ENCODE measurements around the gene NOP16. TPM values are rescaled to one million over a fixed set of nuclear protein-coding genes. Genes with fewer than 3 reads are reported as not detected.

NOP16 gene
- total RNA-seq, 1 experiment from 2014 or later, result 19.8 TPM

DNA sequence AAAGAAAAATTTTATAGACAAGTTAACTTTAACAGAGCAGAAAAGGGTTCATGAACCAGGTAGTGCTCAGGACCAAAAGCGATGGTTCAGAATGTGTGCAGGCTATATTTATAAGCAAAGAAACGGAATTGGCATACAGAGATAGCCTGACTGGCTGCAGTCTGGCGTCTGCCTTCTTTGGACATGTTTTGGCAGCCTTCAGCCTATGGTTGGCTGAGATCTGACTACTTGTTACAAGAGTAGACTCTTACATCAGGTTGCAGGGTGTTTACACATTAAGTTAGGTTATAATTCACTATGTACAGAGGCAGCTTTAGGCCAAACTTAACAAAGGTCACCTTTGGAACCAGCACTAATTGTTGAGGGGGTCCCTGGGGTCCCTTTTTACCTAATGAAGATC is 7.0 kb downstream of the NOP16 start:
- Histone ChIP-seq H4K20me1 (ENCODE audit: insufficient read depth, low read depth, low read length) (peaks cover 15% of the 10 kb centered on the region), H3K9ac (ENCODE audit: low read length) (no peak overlapping the region), H3K27me3 (ENCODE audit: low read length) (no peaks in the 10 kb centered on the region), H3K9me2 (replicated peaks; ENCODE audit: insufficient read depth, low read length) (no peaks in the 10 kb centered on the region), H3K4me2 (ENCODE audit: low read depth, low read length, poor library complexity, severe bottlenecking) (no peak overlapping the region), H3K9me3 (ENCODE audit: low read length) (no peaks in the 10 kb centered on the region), H3K27ac (ENCODE audit: low read length) (no peak overlapping the region), H3K79me2 (ENCODE audit: low read length) (peaks cover 15% of the 10 kb centered on the region), H3K4me1 (ENCODE audit: low read length) (peaks cover 5% of the 10 kb centered on the region), H2AFZ (ENCODE audit: low read length) (no peak overlapping the region), H3K36me3 (ENCODE audit: insufficient read depth, low read length) (peaks cover 50% of the 10 kb centered on the region), H3K4me3 (ENCODE audit: low read length) (no peak overlapping the region)
- no peak for DNase-seq

DNA sequence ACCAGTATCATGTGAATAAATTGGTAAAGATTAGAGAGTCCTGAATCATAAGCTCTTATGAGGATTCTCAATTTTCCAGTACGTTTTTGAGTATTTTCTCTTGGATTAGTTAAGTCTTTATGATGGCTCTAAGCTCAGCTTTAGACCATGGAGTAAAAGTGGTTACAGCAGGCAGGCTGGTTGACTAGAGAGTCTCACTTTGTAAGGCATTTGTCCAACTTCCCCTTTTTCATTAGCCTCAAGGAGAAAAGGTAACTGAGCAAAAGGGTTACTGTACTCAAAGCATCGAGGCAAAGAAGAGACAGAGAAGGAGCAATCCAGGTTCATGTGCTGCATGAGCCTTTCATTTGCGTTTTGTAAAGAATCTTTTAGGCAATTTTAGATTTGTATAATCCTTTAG is 8.5 kb downstream of the NOP16 start:
- Histone ChIP-seq H3K4me1 (ENCODE audit: low read length) (no peaks in the 10 kb centered on the region), H3K9me3 (ENCODE audit: low read length) (no peaks in the 10 kb centered on the region), H3K27me3 (ENCODE audit: low read length) (no peaks in the 10 kb centered on the region), H3K4me3 (ENCODE audit: low read length) (no peak overlapping the region), H3K36me3 (ENCODE audit: insufficient read depth, low read length) (peaks cover 34% of the 10 kb centered on the region), H3K4me2 (ENCODE audit: low read depth, low read length, poor library complexity, severe bottlenecking) (no peak overlapping the region), H3K9me2 (replicated peaks; ENCODE audit: insufficient read depth, low read length) (no peaks in the 10 kb centered on the region), H3K79me2 (ENCODE audit: low read length) (peaks cover under 1% of the 10 kb centered on the region; the same call in 1 of the 2 replicates), H3K9ac (ENCODE audit: low read length) (no peak overlapping the region), H2AFZ (ENCODE audit: low read length) (no peak overlapping the region), H4K20me1 (ENCODE audit: insufficient read depth, low read depth, low read length) (no peaks in the 10 kb centered on the region), H3K27ac (ENCODE audit: low read length) (no peak overlapping the region)
- peak; percentile 55 for DNase-seq

- H3K9ac ChIP-seq (ENCODE audit: low read length), result no peak overlapping the region
- H3K4me3 ChIP-seq (ENCODE audit: low read length), result no peak overlapping the region
- H3K9me2 ChIP-seq (replicated peaks; ENCODE audit: insufficient read depth, low read length), result no peaks in the 10 kb centered on the region
- H3K36me3 ChIP-seq (ENCODE audit: insufficient read depth, low read length), result no peaks in the 10 kb centered on the region
- no peaks in the 10 kb centered on the region for H3K27me3 ChIP-seq (ENCODE audit: low read length)
- no peaks in the 10 kb centered on the region for H4K20me1 ChIP-seq (ENCODE audit: insufficient read depth, low read depth, low read length)
- H2AFZ ChIP-seq (ENCODE audit: low read length), result no peak overlapping the region
- no peaks in the 10 kb centered on the region for H3K79me2 ChIP-seq (ENCODE audit: low read length)
- DNase-seq, result peak; percentile 61
- H3K9me3 ChIP-seq (ENCODE audit: low read length), result no peaks in the 10 kb centered on the region
- H3K27ac ChIP-seq (ENCODE audit: low read length), result no peak overlapping the region
- peaks cover 7% of the 10 kb centered on the region for H3K4me1 ChIP-seq (ENCODE audit: low read length)
- H3K4me2 ChIP-seq (ENCODE audit: low read depth, low read length, poor library complexity, severe bottlenecking), result no peak overlapping the region
Measured at GRCh38 chr5:176373100-176373818, 15.1 kb downstream of the NOP16 start.

GRCh38 chr5:176371621-176372539 is 16.5 kb downstream of the NOP16 start:
- no peak overlapping the region for H3K27ac ChIP-seq (ENCODE audit: low read length)
- no peaks in the 10 kb centered on the region for H3K36me3 ChIP-seq (ENCODE audit: insufficient read depth, low read length)
- H3K9ac ChIP-seq (ENCODE audit: low read length), result no peak overlapping the region
- no peaks in the 10 kb centered on the region for H3K27me3 ChIP-seq (ENCODE audit: low read length)
- no peak overlapping the region for H2AFZ ChIP-seq (ENCODE audit: low read length)
- H3K9me2 ChIP-seq (replicated peaks; ENCODE audit: insufficient read depth, low read length), result no peaks in the 10 kb centered on the region
- H3K4me3 ChIP-seq (ENCODE audit: low read length), result no peak overlapping the region
- H3K4me1 ChIP-seq (ENCODE audit: low read length), result peaks cover 7% of the 10 kb centered on the region
- H3K9me3 ChIP-seq (ENCODE audit: low read length), result no peaks in the 10 kb centered on the region
- DNase-seq, result no peak
- H4K20me1 ChIP-seq (ENCODE audit: insufficient read depth, low read depth, low read length), result no peaks in the 10 kb centered on the region
- no peaks in the 10 kb centered on the region for H3K79me2 ChIP-seq (ENCODE audit: low read length)
- H3K4me2 ChIP-seq (ENCODE audit: low read depth, low read length, poor library complexity, severe bottlenecking), result no peak overlapping the region

DNA sequence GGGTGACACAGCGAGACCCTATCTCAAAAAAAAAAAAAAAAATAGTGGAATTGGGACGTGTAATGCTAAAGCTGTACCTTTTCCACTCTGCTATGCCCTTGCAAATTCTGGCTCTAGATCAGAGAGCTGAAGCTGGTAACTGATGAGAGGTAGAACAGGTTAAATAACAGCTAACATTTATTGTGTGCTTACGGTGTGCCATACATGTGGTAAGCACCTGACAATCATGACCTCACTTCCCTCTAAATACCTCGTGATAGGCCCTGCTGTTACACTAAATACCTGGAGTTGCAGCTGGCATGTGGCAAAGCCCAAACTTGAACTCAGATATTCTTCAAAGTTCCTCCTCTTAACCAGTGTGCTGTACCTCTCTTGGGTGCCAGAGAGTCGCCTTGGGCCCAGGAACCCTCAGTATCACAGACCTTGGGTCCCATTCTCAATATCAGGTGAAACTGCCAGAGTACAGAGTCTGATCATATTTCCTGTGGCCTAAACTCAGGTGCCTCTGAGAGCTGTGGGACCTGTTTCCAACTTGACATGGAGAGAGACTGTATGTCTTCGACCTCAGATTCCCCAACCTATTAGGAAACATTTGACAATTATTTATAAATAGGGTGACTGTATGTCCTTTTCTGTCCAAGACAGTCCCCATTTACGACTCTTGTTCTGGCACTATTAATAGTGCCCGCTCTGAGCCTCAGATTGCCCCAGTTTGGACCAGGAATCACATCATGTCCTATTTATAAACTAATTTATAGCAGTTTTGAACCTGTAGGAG is 18.3 kb downstream of the NOP16 start:
- no peak for DNase-seq
- H3K9ac ChIP-seq (ENCODE audit: low read length), result no peak overlapping the region
- no peak overlapping the region for H3K4me3 ChIP-seq (ENCODE audit: low read length)
- H3K79me2 ChIP-seq (ENCODE audit: low read length), result no peaks in the 10 kb centered on the region
- H3K27me3 ChIP-seq (ENCODE audit: low read length), result no peaks in the 10 kb centered on the region
- H3K9me3 ChIP-seq (ENCODE audit: low read length), result no peaks in the 10 kb centered on the region
- H3K36me3 ChIP-seq (ENCODE audit: insufficient read depth, low read length), result no peaks in the 10 kb centered on the region
- peaks cover 22% of the 10 kb centered on the region for H3K4me1 ChIP-seq (ENCODE audit: low read length)
- H3K27ac ChIP-seq (ENCODE audit: low read length), result no peak overlapping the region
- no peak overlapping the region for H3K4me2 ChIP-seq (ENCODE audit: low read depth, low read length, poor library complexity, severe bottlenecking)
- H3K9me2 ChIP-seq (replicated peaks; ENCODE audit: insufficient read depth, low read length), result no peaks in the 10 kb centered on the region
- no peaks in the 10 kb centered on the region for H4K20me1 ChIP-seq (ENCODE audit: insufficient read depth, low read depth, low read length)
- H2AFZ ChIP-seq (ENCODE audit: low read length), result no peak overlapping the region

- Histone ChIP-seq H3K4me3 (ENCODE audit: low read length) (no peak overlapping the region), H3K79me2 (ENCODE audit: low read length) (no peaks in the 10 kb centered on the region), H3K9me2 (replicated peaks; ENCODE audit: insufficient read depth, low read length) (no peaks in the 10 kb centered on the region), H3K4me1 (ENCODE audit: low read length) (peaks cover 32% of the 10 kb centered on the region), H3K9ac (ENCODE audit: low read length) (no peak overlapping the region), H3K27me3 (ENCODE audit: low read length) (no peaks in the 10 kb centered on the region), H3K9me3 (ENCODE audit: low read length) (no peaks in the 10 kb centered on the region), H3K4me2 (ENCODE audit: low read depth, low read length, poor library complexity, severe bottlenecking) (no peak overlapping the region), H3K36me3 (ENCODE audit: insufficient read depth, low read length) (no peaks in the 10 kb centered on the region), H2AFZ (ENCODE audit: low read length) (no peak overlapping the region), H4K20me1 (ENCODE audit: insufficient read depth, low read depth, low read length) (no peaks in the 10 kb centered on the region), H3K27ac (ENCODE audit: low read length) (no peak overlapping the region)
- DNase-seq, result no peak
Measured at GRCh38 chr5:176368726-176369125, 19.7 kb downstream of the NOP16 start.

DNA sequence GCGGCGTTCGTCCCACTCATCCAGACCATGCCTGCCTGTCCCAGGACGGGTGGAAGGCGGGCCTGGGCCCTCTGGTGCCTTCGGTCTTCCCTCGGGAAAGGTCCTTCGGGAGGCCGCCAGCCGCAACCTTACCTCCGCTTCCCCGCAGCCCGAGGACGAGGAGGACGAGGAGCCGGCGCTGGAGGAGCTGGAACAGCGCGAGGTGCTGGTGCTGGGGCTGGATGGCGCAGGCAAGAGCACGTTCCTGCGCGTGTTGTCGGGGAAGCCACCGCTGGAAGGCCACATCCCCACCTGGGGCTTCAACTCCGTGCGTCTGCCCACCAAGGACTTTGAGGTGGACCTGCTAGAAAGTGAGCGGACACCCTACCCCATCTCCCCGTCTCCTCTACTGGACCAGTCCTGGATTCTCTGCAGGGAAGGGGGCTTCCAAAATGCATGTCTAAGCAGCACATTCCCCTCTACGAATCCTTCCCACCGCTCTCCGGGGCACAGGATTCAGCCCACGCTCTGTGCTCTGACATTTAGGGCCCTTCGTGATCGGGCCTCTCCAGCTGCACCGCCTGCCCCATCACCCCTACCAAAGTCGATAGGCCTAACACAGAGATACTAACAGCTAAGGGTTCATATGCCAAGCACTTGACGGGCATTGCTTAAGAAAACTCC is 22.0 kb downstream of the NOP16 start:
- DNase-seq, result no peak
- Histone ChIP-seq H2AFZ (ENCODE audit: low read length) (no peak overlapping the region), H3K4me2 (ENCODE audit: low read depth, low read length, poor library complexity, severe bottlenecking) (peak overlapping the region; percentile 85), H3K79me2 (ENCODE audit: low read length) (peaks cover 2% of the 10 kb centered on the region), H3K4me1 (ENCODE audit: low read length) (peaks cover 41% of the 10 kb centered on the region), H3K9ac (ENCODE audit: low read length) (peak overlapping the region; percentile 77), H3K36me3 (ENCODE audit: insufficient read depth, low read length) (no peaks in the 10 kb centered on the region), H3K27ac (ENCODE audit: low read length) (no peak overlapping the region), H4K20me1 (ENCODE audit: insufficient read depth, low read depth, low read length) (no peaks in the 10 kb centered on the region), H3K9me2 (replicated peaks; ENCODE audit: insufficient read depth, low read length) (no peaks in the 10 kb centered on the region), H3K9me3 (ENCODE audit: low read length) (no peaks in the 10 kb centered on the region), H3K27me3 (ENCODE audit: low read length) (no peaks in the 10 kb centered on the region), H3K4me3 (ENCODE audit: low read length) (peak overlapping the region; percentile 78)

Data from Karpas-422 (cell line).